Measurements from ENCODE around the gene PLSCR5.

GRCh38 chr3:146577662-146578061, 27.5 kb downstream of the PLSCR5 start:
- TF ChIP-seq, protein P1, sequence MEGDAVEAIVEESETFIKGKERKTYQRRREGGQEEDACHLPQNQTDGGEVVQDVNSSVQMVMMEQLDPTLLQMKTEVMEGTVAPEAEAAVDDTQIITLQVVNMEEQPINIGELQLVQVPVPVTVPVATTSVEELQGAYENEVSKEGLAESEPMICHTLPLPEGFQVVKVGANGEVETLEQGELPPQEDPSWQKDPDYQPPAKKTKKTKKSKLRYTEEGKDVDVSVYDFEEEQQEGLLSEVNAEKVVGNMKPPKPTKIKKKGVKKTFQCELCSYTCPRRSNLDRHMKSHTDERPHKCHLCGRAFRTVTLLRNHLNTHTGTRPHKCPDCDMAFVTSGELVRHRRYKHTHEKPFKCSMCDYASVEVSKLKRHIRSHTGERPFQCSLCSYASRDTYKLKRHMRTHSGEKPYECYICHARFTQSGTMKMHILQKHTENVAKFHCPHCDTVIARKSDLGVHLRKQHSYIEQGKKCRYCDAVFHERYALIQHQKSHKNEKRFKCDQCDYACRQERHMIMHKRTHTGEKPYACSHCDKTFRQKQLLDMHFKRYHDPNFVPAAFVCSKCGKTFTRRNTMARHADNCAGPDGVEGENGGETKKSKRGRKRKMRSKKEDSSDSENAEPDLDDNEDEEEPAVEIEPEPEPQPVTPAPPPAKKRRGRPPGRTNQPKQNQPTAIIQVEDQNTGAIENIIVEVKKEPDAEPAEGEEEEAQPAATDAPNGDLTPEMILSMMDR (IDR thresholded peaks at IDR 0.05) = peak; percentile 36 to 51 (median 49)
- no peak for TF ChIP-seq POLR2A (IDR thresholded peaks at IDR 0.05)
